ENCODE results near the gene DRAM1. TPM values are rescaled to one million over a fixed set of nuclear protein-coding genes. Genes with fewer than 3 reads are reported as not detected.
"Not testable (repeated sequence)": the region's sequence is repeated elsewhere in the genome, so short reads cannot be mapped to it uniquely, and the experiment has no call there.

Gene DRAM1
- total RNA-seq, 1 experiment from 2014 or later, result 6.5 TPM

DNA sequence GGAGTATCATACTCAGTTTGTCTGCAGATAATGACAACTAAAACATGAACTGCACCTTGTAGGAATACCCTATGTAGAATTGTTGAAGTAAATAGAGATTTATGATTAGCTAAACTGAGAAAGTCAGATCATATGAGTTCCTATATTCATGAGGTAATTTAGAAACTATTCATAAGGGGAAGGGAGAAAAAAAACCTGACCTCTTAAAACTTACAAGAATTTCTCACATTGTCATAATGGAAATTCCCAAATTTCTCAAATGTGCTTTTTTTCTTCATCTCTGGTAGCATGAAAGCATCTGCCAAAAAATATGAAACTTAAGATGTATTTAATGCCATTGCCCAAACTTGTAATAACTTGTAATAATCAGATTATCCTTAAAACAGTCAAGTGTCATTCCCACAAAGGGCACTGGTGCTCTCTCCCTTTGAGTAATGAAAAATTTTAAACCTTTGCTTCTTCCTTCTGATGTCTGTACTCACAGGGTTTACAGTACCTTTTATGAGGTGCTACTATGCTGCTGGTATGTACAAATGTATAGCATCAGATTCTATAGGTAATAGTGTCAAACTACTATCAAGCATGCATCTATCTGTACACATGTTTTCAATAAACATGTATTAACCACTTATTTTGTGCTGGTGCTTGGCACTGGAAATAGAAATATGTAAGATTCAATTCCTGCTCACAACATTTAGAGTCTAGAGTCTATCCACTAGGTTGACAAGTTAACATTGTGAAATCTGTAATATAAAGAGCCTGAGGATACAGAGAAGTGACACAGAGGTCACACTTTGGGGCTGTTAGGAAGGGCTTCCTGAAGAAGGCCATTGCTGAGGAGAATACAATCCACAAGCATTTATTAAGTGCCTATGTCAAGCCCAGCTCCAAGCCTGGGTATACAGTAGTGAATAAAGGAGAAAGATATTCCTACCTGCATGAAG, 17.4 kb upstream of the DRAM1 start:
- Histone ChIP-seq H2BK15ac (ENCODE audit: low read depth, low read length) (no peak overlapping the region), H2AFZ (ENCODE audit: low read length) (no peak overlapping the region), H3K4ac (ENCODE audit: low read depth, low read length) (no peak overlapping the region), H3K9me3 (ENCODE audit: control insufficient read depth, low read depth, low read length) (no peaks in the 10 kb centered on the region), H3T11ph (ENCODE audit: low read length) (no peak overlapping the region), H4K20me1 (ENCODE audit: control insufficient read depth, insufficient read depth, insufficient read length) (no peaks in the 10 kb centered on the region), H3K4me1 (ENCODE audit: insufficient read depth, low read length) (no peaks in the 10 kb centered on the region; the same call in 1 of the 2 replicates), H4K91ac (ENCODE audit: insufficient read length, low read depth, low read length) (no peak overlapping the region), H3K27me3 (ENCODE audit: insufficient read depth, low read length) (no peaks in the 10 kb centered on the region), H4K8ac (replicated peaks; ENCODE audit: insufficient read length, low read depth, low read length) (no peak overlapping the region), H3K79me1 (ENCODE audit: insufficient read depth, low read depth, low read length, poor library complexity, severe bottlenecking) (no peaks in the 10 kb centered on the region), H2BK20ac (ENCODE audit: low read depth, low read length, poor library complexity, severe bottlenecking) (no peak overlapping the region), H3K14ac (ENCODE audit: insufficient read depth, low read length) (no peak overlapping the region), H2BK5ac (ENCODE audit: insufficient read length, low read length) (no peak overlapping the region), H4K5ac (ENCODE audit: insufficient read length, low read depth, low read length) (no peak overlapping the region), H3K9ac (ENCODE audit: extremely low read depth, insufficient read length, low read length) (no peak overlapping the region), H3K27ac (ENCODE audit: insufficient read length, low read depth, low read length) (no peak overlapping the region), H3K23ac (ENCODE audit: insufficient read length, low read depth, low read length) (no peak overlapping the region), H3K56ac (ENCODE audit: insufficient read length, low read depth, low read length) (no peak overlapping the region), H3K23me2 (ENCODE audit: insufficient read length, low read depth, low read length, poor library complexity, severe bottlenecking) (no peaks in the 10 kb centered on the region), H2AK5ac (ENCODE audit: insufficient read length, low read length) (no peak overlapping the region), H3K18ac (ENCODE audit: insufficient read length, low read depth, low read length) (no peak overlapping the region), H3K4me2 (ENCODE audit: insufficient read depth, insufficient read length, low read length) (no peak overlapping the region), H3K79me2 (ENCODE audit: insufficient read depth, low read length) (no peaks in the 10 kb centered on the region), H2BK12ac (ENCODE audit: insufficient read length, low read depth, low read length) (no peak overlapping the region), H2BK120ac (ENCODE audit: low read depth, low read length, poor library complexity, severe bottlenecking) (no peak overlapping the region)
- Mint-ChIP-seq H3K27me3 (ENCODE audit: low read depth) (no peaks in the 10 kb centered on the region), H3K27ac (no peak overlapping the region), H3K4me1 (peaks cover 0 to 6% of the 10 kb centered on the region in 2 experiments; a peak in 2 of 4 replicates), H3K36me3 (ENCODE audit: insufficient read depth in 1 of 3, low read depth in 3 of 3) (peaks cover 0 to 2% (median 1%) of the 10 kb centered on the region in 3 experiments; a peak in 2 of 7 replicates), H3K4me3 (no peak overlapping the region), H3K9me3 (peaks cover 1 to 3% of the 10 kb centered on the region in 2 experiments; a peak in 4 of 5 replicates)
- no peak for DNase-seq
- TF ChIP-seq, protein P1, sequence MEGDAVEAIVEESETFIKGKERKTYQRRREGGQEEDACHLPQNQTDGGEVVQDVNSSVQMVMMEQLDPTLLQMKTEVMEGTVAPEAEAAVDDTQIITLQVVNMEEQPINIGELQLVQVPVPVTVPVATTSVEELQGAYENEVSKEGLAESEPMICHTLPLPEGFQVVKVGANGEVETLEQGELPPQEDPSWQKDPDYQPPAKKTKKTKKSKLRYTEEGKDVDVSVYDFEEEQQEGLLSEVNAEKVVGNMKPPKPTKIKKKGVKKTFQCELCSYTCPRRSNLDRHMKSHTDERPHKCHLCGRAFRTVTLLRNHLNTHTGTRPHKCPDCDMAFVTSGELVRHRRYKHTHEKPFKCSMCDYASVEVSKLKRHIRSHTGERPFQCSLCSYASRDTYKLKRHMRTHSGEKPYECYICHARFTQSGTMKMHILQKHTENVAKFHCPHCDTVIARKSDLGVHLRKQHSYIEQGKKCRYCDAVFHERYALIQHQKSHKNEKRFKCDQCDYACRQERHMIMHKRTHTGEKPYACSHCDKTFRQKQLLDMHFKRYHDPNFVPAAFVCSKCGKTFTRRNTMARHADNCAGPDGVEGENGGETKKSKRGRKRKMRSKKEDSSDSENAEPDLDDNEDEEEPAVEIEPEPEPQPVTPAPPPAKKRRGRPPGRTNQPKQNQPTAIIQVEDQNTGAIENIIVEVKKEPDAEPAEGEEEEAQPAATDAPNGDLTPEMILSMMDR (conservative IDR thresholded peaks at IDR 0.05), result no peak

DNA sequence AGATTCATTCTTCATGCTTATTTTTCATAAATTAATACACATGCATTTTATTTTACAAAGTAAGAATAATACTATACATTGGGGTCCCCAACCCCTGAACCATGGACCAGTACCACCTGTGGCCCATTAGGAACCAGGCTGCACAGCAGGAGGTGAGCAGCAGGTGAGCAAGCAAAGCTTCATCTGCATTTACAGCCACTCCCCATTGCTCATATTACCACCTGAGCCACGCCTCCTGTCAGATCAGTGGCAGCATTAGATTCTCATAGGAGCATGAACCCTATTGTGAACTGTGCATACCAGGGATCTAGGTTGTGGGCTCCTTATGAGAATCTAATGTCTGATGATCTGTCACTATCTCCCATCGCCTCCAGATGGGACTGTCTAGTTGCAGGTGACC, 15.7 kb upstream of the DRAM1 start:
- not testable (repeated sequence) for H3K4me1 Mint-ChIP-seq; H3K27me3 Mint-ChIP-seq (ENCODE audit: low read depth); H2AK5ac ChIP-seq (ENCODE audit: insufficient read length, low read length); H3K23ac ChIP-seq (ENCODE audit: insufficient read length, low read depth, low read length); H2BK12ac ChIP-seq (ENCODE audit: insufficient read length, low read depth, low read length); H2BK15ac ChIP-seq (ENCODE audit: low read depth, low read length); H3K4ac ChIP-seq (ENCODE audit: low read depth, low read length); H4K91ac ChIP-seq (ENCODE audit: insufficient read length, low read depth, low read length); H3K56ac ChIP-seq (ENCODE audit: insufficient read length, low read depth, low read length); H4K5ac ChIP-seq (ENCODE audit: insufficient read length, low read depth, low read length); H2BK120ac ChIP-seq (ENCODE audit: low read depth, low read length, poor library complexity, severe bottlenecking); H3K9me3 Mint-ChIP-seq; H3K27ac Mint-ChIP-seq; DNase-seq; H3K9me3 ChIP-seq (ENCODE audit: control insufficient read depth, low read depth, low read length); H3K36me3 Mint-ChIP-seq (ENCODE audit: insufficient read depth in 1 of 3, low read depth in 3 of 3); H3K79me2 ChIP-seq (ENCODE audit: insufficient read depth, low read length); H3K23me2 ChIP-seq (ENCODE audit: insufficient read length, low read depth, low read length, poor library complexity, severe bottlenecking); H3K18ac ChIP-seq (ENCODE audit: insufficient read length, low read depth, low read length); H3K4me1 ChIP-seq (ENCODE audit: insufficient read depth, low read length); H3K27ac ChIP-seq (ENCODE audit: insufficient read length, low read depth, low read length); H4K20me1 ChIP-seq (ENCODE audit: control insufficient read depth, insufficient read depth, insufficient read length); H3T11ph ChIP-seq (ENCODE audit: low read length); H2BK5ac ChIP-seq (ENCODE audit: insufficient read length, low read length); H3K4me3 Mint-ChIP-seq; H3K27me3 ChIP-seq (ENCODE audit: insufficient read depth, low read length); H3K4me2 ChIP-seq (ENCODE audit: insufficient read depth, insufficient read length, low read length); H3K79me1 ChIP-seq (ENCODE audit: insufficient read depth, low read depth, low read length, poor library complexity, severe bottlenecking); H2BK20ac ChIP-seq (ENCODE audit: low read depth, low read length, poor library complexity, severe bottlenecking); H4K8ac ChIP-seq (replicated peaks; ENCODE audit: insufficient read length, low read depth, low read length); H3K9ac ChIP-seq (ENCODE audit: extremely low read depth, insufficient read length, low read length); H3K14ac ChIP-seq (ENCODE audit: insufficient read depth, low read length); H2AFZ ChIP-seq (ENCODE audit: low read length)
- WGBS (ENCODE audit: extremely low coverage, insufficient read length, low lambda C conversion rate), result no CpG with 5 or more reads among the region's 2 CpGs
